ENCODE results near the gene RAI1.
"Not testable (repeated sequence)": the region's sequence is repeated elsewhere in the genome, so short reads cannot be mapped to it uniquely, and the experiment has no call there.

DNA sequence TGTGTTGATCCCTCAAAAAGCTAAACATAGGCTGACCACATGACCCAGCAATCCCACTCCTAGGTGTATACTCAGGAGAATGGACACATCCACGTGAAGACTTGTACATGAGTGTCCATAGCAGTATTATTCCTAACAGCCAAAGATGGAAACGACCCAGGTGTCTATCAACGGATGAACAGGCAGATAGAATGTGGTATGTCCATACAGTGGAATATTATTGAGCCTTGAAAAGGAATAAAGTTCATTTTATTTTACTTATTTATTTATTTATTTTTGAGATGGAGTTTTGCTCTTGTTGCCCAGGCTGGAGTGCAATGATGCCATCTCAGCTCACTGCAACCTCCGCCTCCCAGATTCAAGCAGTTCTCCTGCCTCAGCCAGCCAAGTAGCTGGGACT lies 36.1 kb upstream of the RAI1 start:
- TF ChIP-seq SP1 (IDR thresholded peaks at IDR 0.05; ENCODE audit: low read depth, low read length); RXRA (IDR thresholded peaks at IDR 0.05; ENCODE audit: insufficient read depth, low read depth, low read length); EZH2 (IDR thresholded peaks at IDR 0.05; ENCODE audit: low read depth, low read length, severe bottlenecking); GTF2F1 (IDR thresholded peaks at IDR 0.05; ENCODE audit: borderline replicate concordance, low read depth, low read length); JUND (IDR thresholded peaks at IDR 0.05; ENCODE audit: low read length); POU5F1 (IDR thresholded peaks at IDR 0.05; ENCODE audit: low read depth, low read length); POLR2AphosphoS5 (IDR thresholded peaks at IDR 0.05; ENCODE audit: low read depth, low read length); CREB1 (IDR thresholded peaks at IDR 0.05); POLR2A (IDR thresholded peaks at IDR 0.05; ENCODE audit: control extremely low read depth in 1 of 2, low read depth in 2 of 2, low read length in 2 of 2); CEBPB (IDR thresholded peaks at IDR 0.05; ENCODE audit: low read depth, low read length): not testable (repeated sequence)
- TF ChIP-seq, protein P1, sequence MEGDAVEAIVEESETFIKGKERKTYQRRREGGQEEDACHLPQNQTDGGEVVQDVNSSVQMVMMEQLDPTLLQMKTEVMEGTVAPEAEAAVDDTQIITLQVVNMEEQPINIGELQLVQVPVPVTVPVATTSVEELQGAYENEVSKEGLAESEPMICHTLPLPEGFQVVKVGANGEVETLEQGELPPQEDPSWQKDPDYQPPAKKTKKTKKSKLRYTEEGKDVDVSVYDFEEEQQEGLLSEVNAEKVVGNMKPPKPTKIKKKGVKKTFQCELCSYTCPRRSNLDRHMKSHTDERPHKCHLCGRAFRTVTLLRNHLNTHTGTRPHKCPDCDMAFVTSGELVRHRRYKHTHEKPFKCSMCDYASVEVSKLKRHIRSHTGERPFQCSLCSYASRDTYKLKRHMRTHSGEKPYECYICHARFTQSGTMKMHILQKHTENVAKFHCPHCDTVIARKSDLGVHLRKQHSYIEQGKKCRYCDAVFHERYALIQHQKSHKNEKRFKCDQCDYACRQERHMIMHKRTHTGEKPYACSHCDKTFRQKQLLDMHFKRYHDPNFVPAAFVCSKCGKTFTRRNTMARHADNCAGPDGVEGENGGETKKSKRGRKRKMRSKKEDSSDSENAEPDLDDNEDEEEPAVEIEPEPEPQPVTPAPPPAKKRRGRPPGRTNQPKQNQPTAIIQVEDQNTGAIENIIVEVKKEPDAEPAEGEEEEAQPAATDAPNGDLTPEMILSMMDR (IDR thresholded peaks at IDR 0.05; ENCODE audit: control extremely low read depth in 1 of 3, insufficient read depth in 1 of 3, low read depth in 1 of 3, low read length in 3 of 3), result not testable (repeated sequence)

Measured in H1 (cell line).